HepG2 (cell line): ENCODE measurements around the gene ITGAE. TPM values are rescaled to one million over a fixed set of nuclear protein-coding genes. Genes with fewer than 3 reads are reported as not detected.

Source experiments
- HNF4G ChIP-seq, 2 experiments: sonication (generic) in 1 of 2; formaldehyde crosslinking in 1 of 2; IDR thresholded peaks; 2 replicates each; pipeline versions ENCODE4 v1.4.0 to v1.6.1; 2011 to 2020; ENCODE audit warnings: borderline replicate concordance in 2 of 2, low read depth in 2 of 2, mild to moderate bottlenecking in 2 of 2, low read length in 1 of 2, missing genetic modification reagents in 1 of 2, moderate library complexity in 1 of 2
- KDM6A ChIP-seq: IDR thresholded peaks from 2 replicates; pipeline ENCODE4 v1.6.1; 2016; ENCODE audit warnings: low read depth
- MIER3 ChIP-seq: IDR thresholded peaks from 2 replicates; pipeline ENCODE4 v1.6.1; 2016; ENCODE audit warnings: missing compliant biosample characterization, borderline replicate concordance
- NCOA5 ChIP-seq: sonication (generic); formaldehyde crosslinking; IDR thresholded peaks from 2 replicates; pipeline ENCODE4 v1.4.0; 2020; ENCODE audit warnings: missing genetic modification reagents
- NFAT5 ChIP-seq: sonication (generic); formaldehyde crosslinking; IDR thresholded peaks from 2 replicates; pipeline ENCODE4 v1.4.0; 2020; ENCODE audit warnings: missing genetic modification reagents
- NRL ChIP-seq: sonication (generic); formaldehyde crosslinking; IDR thresholded peaks from 2 replicates; pipeline ENCODE4 v1.5.0; 2020; ENCODE audit warnings: missing genetic modification reagents, mild to moderate bottlenecking, moderate library complexity, borderline replicate concordance
- SOX6 ChIP-seq, 2 experiments: fragments of 450-650 bp in 1 of 2; sonication (generic) in 1 of 2; formaldehyde crosslinking in 1 of 2; IDR thresholded peaks; 2 replicates each; pipeline versions ENCODE4 v1.4.0 to v1.6.1; 2017 to 2020; ENCODE audit warnings: antibody characterized with exemption in 1 of 2, mild to moderate bottlenecking in 1 of 2, missing genetic modification reagents in 1 of 2
- ZFY ChIP-seq: sonication (generic); formaldehyde crosslinking; IDR thresholded peaks from 2 replicates; pipeline ENCODE4 v1.4.0; 2020; ENCODE audit warnings: missing genetic modification reagents
- ZNF180 ChIP-seq: sonication (generic); formaldehyde crosslinking; IDR thresholded peaks from 2 replicates; pipeline ENCODE4 v1.4.0; 2020; ENCODE audit warnings: low read depth, missing genetic modification reagents, borderline replicate concordance
- ZNF317 ChIP-seq: sonication (generic); formaldehyde crosslinking; IDR thresholded peaks from 2 replicates; pipeline ENCODE4 v1.5.0; 2020; ENCODE audit warnings: mild to moderate bottlenecking, missing genetic modification reagents
- ZNF367 ChIP-seq: sonication (generic); formaldehyde crosslinking; IDR thresholded peaks from 2 replicates; pipeline ENCODE4 v1.4.0; 2020; ENCODE audit warnings: missing genetic modification reagents, borderline replicate concordance
- ZNF580 ChIP-seq: IDR thresholded peaks from 2 replicates; pipeline ENCODE4 v1.6.1; 2016; ENCODE audit warnings: low read depth, borderline replicate concordance
- ZNF776 ChIP-seq: sonication (generic); formaldehyde crosslinking; IDR thresholded peaks from 2 replicates; pipeline ENCODE4 v1.4.0; 2020; ENCODE audit warnings: mild to moderate bottlenecking, missing genetic modification reagents
- ZNF850 ChIP-seq: sonication (generic); formaldehyde crosslinking; conservative IDR thresholded peaks from 2 replicates; pipeline ENCODE4 v1.9.0; 2021; ENCODE audit warnings: mild to moderate bottlenecking, missing genetic modification reagents
- ZNF891 ChIP-seq: sonication (generic); formaldehyde crosslinking; IDR thresholded peaks from 2 replicates; pipeline ENCODE4 v1.5.0; 2020; ENCODE audit warnings: mild to moderate bottlenecking, missing genetic modification reagents
- ZSCAN29 ChIP-seq: sonication (generic); formaldehyde crosslinking; conservative IDR thresholded peaks from 2 replicates; pipeline ENCODE4 v1.4.0; 2020; ENCODE audit warnings: mild to moderate bottlenecking, missing genetic modification reagents
- polyA plus RNA-seq, 8 experiments: library from polyadenylated mRNA; depleted of rRNA in 3 of 8; stranded (reverse) in 7 of 8; unstranded in 1 of 8; fragments of >200 nt; fragmentation: Illumina TruSeq in 4 of 8; extraction: Trizol in 4 of 8; gene quantifications; 2 replicates each; pipeline versions ENCODE4 v1.2.1 to v1.2.3, GENCODE V29; 2011 to 2016; ENCODE audit warnings: low read depth in 4 of 8, missing spikeins in 1 of 8, mixed read lengths in 1 of 8; ENCODE audit not compliant: insufficient read depth in 1 of 8
- total RNA-seq, 5 experiments: library from RNA; depleted of rRNA; stranded (reverse); fragments of >200 nt; fragmentation: Illumina TruSeq; extraction: Trizol; gene quantifications; 2 replicates each; pipeline ENCODE4 v1.2.3, GENCODE V29; 2016; ENCODE audit warnings: low read depth in 1 of 5
- TF ChIP-seq, protein P1 (sequence below): sonication (generic); formaldehyde crosslinking; IDR thresholded peaks from 2 replicates; pipeline ENCODE4 v1.5.1; 2020; ENCODE audit warnings: mild to moderate bottlenecking, missing genetic modification reagents, moderate library complexity
- TF ChIP-seq, protein P2 (sequence below): sonication (generic); formaldehyde crosslinking; conservative IDR thresholded peaks from 2 replicates; pipeline ENCODE4 v1.8.0; 2022; ENCODE audit warnings: low read depth, missing genetic modification reagents

The ITGAE gene
- total and polyA plus RNA-seq, 2 of the 13 experiments (the other 11 are each of a cell fraction or from before 2014, with no cell fraction given): 42.3 to 49.0 TPM

DNA sequence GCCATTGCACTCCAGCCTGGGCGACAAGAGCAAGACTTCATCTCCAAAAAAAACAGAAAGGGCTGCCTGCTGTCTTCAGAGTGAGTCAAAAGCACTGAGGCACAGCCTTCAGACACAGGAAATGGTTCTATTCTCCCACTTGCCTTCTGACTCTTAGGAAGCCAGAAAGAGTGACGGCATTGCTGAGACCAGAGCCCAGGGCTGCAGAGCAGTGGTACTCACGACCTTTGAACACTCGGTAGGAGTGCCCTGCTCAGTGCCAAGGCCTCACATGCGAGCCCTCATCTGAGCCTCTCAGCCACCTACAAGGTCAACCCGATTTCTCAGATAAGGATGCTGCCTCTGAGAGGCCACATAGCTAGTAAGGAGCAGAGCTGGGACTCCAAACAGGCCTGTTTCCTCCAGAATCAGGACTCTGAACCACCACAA is 3.5 kb upstream of the ITGAE start (continued):
- TF ChIP-seq, protein P1, sequence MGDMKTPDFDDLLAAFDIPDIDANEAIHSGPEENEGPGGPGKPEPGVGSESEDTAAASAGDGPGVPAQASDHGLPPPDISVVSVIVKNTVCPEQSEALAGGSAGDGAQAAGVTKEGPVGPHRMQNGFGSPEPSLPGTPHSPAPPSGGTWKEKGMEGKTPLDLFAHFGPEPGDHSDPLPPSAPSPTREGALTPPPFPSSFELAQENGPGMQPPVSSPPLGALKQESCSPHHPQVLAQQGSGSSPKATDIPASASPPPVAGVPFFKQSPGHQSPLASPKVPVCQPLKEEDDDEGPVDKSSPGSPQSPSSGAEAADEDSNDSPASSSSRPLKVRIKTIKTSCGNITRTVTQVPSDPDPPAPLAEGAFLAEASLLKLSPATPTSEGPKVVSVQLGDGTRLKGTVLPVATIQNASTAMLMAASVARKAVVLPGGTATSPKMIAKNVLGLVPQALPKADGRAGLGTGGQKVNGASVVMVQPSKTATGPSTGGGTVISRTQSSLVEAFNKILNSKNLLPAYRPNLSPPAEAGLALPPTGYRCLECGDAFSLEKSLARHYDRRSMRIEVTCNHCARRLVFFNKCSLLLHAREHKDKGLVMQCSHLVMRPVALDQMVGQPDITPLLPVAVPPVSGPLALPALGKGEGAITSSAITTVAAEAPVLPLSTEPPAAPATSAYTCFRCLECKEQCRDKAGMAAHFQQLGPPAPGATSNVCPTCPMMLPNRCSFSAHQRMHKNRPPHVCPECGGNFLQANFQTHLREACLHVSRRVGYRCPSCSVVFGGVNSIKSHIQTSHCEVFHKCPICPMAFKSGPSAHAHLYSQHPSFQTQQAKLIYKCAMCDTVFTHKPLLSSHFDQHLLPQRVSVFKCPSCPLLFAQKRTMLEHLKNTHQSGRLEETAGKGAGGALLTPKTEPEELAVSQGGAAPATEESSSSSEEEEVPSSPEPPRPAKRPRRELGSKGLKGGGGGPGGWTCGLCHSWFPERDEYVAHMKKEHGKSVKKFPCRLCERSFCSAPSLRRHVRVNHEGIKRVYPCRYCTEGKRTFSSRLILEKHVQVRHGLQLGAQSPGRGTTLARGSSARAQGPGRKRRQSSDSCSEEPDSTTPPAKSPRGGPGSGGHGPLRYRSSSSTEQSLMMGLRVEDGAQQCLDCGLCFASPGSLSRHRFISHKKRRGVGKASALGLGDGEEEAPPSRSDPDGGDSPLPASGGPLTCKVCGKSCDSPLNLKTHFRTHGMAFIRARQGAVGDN: peak; percentile 70
- TF ChIP-seq ZNF367 (CRISPR knock-in tag): no peak
- no peak for TF ChIP-seq NRL
- TF ChIP-seq ZSCAN29: 0 out of 2 replicates have a peak, but pooled peaks have one; percentile 38
- 0 out of 2 replicates have a peak, but pooled peaks have one; percentile 18 for TF ChIP-seq ZFY
- TF ChIP-seq, protein P2, sequence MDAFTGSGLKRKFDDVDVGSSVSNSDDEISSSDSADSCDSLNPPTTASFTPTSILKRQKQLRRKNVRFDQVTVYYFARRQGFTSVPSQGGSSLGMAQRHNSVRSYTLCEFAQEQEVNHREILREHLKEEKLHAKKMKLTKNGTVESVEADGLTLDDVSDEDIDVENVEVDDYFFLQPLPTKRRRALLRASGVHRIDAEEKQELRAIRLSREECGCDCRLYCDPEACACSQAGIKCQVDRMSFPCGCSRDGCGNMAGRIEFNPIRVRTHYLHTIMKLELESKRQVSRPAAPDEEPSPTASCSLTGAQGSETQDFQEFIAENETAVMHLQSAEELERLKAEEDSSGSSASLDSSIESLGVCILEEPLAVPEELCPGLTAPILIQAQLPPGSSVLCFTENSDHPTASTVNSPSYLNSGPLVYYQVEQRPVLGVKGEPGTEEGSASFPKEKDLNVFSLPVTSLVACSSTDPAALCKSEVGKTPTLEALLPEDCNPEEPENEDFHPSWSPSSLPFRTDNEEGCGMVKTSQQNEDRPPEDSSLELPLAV (CRISPR knock-in tag): no peak
- TF ChIP-seq KDM6A (CRISPR knock-in tag): peak; percentile 56; the same call in 1 of the 2 replicates
- no peak for TF ChIP-seq ZNF776 (CRISPR knock-in tag)
- TF ChIP-seq ZNF317 (CRISPR knock-in tag): peak; percentile 83
- TF ChIP-seq ZNF180 (CRISPR knock-in tag): no peak
- no peak for TF ChIP-seq NFAT5 (CRISPR knock-in tag)
- TF ChIP-seq NCOA5: no peak
- 0 out of 2 replicates have a peak, but pooled peaks have one; percentile 53 for TF ChIP-seq ZNF850
- TF ChIP-seq MIER3 (CRISPR knock-in tag): no peak
- 0 out of 2 replicates have a peak, but pooled peaks have one; percentile 13 for TF ChIP-seq ZNF580 (CRISPR knock-in tag)
- peak; percentile 51 for TF ChIP-seq HNF4G (IDR thresholded peaks at IDR 0.05; ENCODE audit: borderline replicate concordance, low read depth, low read length)
- TF ChIP-seq HNF4G (CRISPR knock-in tag; IDR thresholded peaks at IDR 0.05; ENCODE audit: borderline replicate concordance, low read depth): no peak
- no peak for TF ChIP-seq ZNF891
- TF ChIP-seq SOX6 (IDR thresholded peaks at IDR 0.05): no peak
- TF ChIP-seq SOX6 (CRISPR knock-in tag; IDR thresholded peaks at IDR 0.05): 0 out of 2 replicates have a peak, but pooled peaks have one; percentile 11
